ENCODE measurements around the gene LY6G5B.

Gene LY6G5B

DNA sequence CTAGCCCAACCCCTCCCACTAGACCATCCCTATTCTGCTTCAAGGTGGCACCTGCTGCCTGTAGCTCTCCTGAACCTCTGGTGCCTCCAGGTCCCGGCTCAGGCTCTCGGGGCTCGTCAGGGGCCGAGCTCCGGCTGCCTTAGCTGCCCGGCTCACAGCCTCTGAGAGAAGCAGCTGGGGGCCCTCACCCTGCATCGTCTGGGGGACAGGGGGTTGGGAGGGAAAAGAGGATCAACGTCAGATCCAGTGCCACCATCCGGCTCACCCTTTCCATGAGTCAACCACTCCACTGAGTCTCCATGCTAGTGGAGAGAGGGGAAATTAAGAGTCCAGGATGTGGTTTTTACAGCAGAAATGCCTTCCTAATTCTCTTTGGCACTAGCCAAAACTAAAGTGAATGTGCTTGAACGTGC, 30.3 kb upstream of the LY6G5B start:
- DNase-seq (ENCODE audit: low read depth) = peak; percentile 69
- TF ChIP-seq, protein P1, sequence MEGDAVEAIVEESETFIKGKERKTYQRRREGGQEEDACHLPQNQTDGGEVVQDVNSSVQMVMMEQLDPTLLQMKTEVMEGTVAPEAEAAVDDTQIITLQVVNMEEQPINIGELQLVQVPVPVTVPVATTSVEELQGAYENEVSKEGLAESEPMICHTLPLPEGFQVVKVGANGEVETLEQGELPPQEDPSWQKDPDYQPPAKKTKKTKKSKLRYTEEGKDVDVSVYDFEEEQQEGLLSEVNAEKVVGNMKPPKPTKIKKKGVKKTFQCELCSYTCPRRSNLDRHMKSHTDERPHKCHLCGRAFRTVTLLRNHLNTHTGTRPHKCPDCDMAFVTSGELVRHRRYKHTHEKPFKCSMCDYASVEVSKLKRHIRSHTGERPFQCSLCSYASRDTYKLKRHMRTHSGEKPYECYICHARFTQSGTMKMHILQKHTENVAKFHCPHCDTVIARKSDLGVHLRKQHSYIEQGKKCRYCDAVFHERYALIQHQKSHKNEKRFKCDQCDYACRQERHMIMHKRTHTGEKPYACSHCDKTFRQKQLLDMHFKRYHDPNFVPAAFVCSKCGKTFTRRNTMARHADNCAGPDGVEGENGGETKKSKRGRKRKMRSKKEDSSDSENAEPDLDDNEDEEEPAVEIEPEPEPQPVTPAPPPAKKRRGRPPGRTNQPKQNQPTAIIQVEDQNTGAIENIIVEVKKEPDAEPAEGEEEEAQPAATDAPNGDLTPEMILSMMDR (conservative IDR thresholded peaks at IDR 0.05; ENCODE audit: low read length) = no peak
- H3K4me3 ChIP-seq (ENCODE audit: low read length) = no peak overlapping the region

DNA sequence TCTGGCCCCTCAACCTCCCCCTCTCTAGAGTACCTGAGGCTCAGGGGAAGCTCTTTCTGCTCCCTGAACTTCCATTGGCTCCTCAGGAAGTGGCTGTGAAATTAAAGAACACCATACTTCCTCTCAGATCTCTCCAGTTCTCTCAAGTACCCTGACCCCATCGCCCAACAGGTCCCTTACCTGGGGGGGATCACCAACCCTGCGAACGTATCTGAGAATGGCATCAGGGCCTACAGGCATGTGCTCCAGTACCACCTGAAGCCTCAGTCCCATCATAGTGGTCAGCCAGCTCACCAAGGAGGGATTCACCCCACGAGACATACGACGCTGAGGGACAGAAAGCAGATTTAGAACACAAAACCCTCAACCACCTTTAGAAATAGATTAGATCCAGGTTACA, 29.2 kb upstream of the LY6G5B start:
- no peak overlapping the region for H3K4me3 ChIP-seq (ENCODE audit: low read length)

DNA sequence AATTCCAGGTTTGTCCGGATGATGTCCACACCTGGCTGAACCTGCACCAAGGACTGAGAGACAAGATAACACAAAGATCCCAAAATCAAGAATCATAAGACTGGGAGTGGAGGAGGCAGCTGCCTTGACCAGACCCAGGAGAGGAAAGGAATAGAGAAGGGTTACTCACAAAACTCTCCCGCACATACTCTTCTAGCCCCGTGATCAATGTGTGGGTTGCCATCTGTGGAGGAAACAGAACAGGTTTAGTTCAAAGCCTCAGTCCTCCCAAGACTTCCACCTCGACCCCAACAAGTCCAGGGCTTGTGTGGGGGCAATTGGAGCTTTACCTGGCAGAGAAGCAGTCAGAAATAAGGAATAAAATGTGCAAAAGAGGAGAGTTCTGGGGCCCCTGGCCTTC, 28.4 kb upstream of the LY6G5B start:
- H3K4me3 ChIP-seq (ENCODE audit: low read length) = no peak overlapping the region
- DNase-seq (ENCODE audit: low read depth) = no peak
- TF ChIP-seq, protein P1 (conservative IDR thresholded peaks at IDR 0.05; ENCODE audit: low read length) = no peak

More for the DNA sequence above, 29.2 kb upstream of the LY6G5B start:
- TF ChIP-seq, protein P1 (conservative IDR thresholded peaks at IDR 0.05; ENCODE audit: low read length) = no peak
- DNase-seq (ENCODE audit: low read depth) = no peak

DNA sequence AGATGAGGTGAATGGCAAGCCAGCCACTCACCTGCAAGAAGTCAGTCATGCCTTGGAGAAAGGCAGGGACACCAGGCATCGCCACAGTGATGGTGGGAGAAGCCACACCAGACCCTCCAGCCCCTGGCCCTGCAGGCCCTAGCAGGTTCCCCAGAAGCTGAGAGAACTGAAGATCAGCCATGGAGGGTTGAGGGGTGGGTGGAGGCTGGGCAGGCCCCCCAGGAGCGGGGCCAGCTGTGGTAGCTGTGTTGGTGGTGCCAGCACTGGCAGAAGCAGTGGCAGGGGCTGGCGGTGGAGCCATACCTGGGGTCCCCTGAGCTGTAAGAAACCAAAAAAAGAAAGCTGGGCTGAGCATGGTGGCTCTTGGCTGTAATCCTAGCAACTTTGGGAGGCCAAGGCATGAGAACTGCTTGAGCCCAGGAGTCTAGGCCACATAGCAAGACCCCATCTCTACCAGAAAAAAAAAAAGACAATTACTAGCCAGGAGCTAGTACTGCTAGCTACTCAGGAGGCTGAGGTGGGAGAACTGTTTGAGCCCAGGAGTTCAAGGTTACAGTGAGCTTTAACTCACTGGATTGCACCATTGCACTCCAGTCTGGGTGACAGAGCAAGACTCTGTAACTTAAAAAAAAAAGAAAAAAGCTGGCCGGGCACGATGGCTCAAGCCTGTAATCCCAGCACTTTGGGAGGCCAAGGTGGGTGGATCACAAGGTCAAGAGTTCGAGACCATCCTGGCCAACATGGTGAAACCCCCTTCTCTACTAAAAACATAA, 26.8 kb upstream of the LY6G5B start:
- TF ChIP-seq, protein P1 (conservative IDR thresholded peaks at IDR 0.05; ENCODE audit: low read length) = no peak
- no peak for DNase-seq (ENCODE audit: low read depth)
- no peak overlapping the region for H3K4me3 ChIP-seq (ENCODE audit: low read length)

DNA sequence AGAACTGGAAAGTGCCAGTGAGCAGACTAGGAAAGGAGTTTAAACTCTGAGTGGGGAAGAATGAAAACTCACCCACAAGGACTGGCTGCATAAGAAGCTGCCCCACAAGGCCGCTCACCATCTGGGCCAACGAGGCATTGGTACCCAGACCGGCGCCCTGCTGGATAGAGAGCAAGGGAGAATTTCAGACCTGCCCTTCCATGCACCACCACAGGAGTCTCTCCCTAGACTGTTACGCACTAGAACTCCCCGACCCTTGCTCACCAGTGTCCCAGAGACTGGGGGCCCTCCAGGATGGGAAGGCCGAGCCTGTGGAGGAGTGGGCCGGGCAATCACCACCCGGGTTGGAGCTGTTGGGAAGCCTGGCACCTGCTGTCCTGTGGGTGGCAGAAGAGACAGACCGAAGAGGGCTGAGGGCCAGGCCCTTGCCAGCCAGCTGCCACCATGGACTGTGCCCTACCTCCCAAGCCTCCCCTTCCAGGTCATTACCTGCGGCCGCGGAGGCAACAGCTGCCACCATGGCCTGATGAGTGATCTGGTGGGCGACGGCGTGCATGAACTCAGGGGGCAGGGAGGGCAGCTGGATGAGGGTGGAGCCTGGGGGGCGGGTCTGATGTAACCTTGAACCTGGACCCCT, 25.8 kb upstream of the LY6G5B start:
- DNase-seq (ENCODE audit: low read depth) = no peak
- TF ChIP-seq, protein P1 (conservative IDR thresholded peaks at IDR 0.05; ENCODE audit: low read length) = no peak
- no peak overlapping the region for H3K4me3 ChIP-seq (ENCODE audit: low read length)

DNA sequence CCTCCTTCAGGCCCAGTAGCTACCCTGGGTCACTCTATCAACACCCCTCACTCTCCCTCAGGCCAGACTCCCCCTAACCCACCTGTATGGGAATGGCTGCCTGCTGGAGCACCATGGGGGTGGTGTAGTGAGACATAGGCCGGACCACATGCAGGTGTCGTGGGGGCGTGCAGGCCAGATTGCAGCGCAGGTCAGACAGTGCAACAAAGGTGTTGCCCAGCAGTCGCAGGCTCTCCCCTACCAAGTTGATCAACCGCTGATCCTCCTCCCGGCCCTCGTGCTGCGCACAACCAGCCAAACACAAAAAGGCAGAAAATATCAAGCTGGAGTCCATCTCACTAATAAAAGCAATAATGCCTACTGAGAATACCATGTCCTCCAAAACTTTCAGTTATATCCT, 24.5 kb upstream of the LY6G5B start:
- no peak for DNase-seq (ENCODE audit: low read depth)
- no peak overlapping the region for H3K4me3 ChIP-seq (ENCODE audit: low read length)
- TF ChIP-seq, protein P1 (conservative IDR thresholded peaks at IDR 0.05; ENCODE audit: low read length) = no peak

Data from AG10803 (cell line).